ENCODE data around the gene TAF12.
"Not testable (repeated sequence)": the region's sequence is repeated elsewhere in the genome, so short reads cannot be mapped to it uniquely, and the experiment has no call there.

DNA sequence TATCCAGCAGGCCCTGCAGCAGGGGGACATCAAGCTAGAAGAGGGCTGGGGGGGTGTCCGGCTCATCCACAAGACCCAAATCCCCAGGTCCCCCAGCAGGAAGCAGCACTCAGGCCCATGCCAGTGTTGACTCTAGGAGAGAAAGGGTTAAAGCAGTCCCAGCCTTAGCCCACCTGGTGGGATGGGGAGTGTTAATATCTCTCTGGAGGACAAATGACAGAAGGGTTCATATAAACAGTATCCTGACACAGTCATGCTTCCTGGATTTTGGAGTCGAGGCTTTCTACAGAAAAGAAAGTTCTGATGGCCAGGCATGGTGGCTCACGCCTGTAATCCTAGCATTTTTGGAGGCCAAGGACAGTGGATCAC lies 48.9 kb downstream of the TAF12 start:
- TF ChIP-seq, protein P1, sequence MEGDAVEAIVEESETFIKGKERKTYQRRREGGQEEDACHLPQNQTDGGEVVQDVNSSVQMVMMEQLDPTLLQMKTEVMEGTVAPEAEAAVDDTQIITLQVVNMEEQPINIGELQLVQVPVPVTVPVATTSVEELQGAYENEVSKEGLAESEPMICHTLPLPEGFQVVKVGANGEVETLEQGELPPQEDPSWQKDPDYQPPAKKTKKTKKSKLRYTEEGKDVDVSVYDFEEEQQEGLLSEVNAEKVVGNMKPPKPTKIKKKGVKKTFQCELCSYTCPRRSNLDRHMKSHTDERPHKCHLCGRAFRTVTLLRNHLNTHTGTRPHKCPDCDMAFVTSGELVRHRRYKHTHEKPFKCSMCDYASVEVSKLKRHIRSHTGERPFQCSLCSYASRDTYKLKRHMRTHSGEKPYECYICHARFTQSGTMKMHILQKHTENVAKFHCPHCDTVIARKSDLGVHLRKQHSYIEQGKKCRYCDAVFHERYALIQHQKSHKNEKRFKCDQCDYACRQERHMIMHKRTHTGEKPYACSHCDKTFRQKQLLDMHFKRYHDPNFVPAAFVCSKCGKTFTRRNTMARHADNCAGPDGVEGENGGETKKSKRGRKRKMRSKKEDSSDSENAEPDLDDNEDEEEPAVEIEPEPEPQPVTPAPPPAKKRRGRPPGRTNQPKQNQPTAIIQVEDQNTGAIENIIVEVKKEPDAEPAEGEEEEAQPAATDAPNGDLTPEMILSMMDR (IDR thresholded peaks at IDR 0.05), result not testable (repeated sequence)
- TF ChIP-seq EZH2, EZH2phosphoT487 (IDR thresholded peaks at IDR 0.05): not testable (repeated sequence)
